HG02798 (cell line): Measurements from ENCODE around the gene RNF187.
A peak's percentile ranks its signal among the peaks of the same experiment; 100 is the strongest.

ENCODE experiments used
- ATAC-seq: cut with Tn5 transposase; IDR thresholded peaks from one replicate; pipeline ENCODE4 v1.9.1; 2021; ENCODE audit warnings: mild to moderate bottlenecking; ENCODE audit not compliant: unreplicated experiment, poor library complexity

RNF187 gene

DNA sequence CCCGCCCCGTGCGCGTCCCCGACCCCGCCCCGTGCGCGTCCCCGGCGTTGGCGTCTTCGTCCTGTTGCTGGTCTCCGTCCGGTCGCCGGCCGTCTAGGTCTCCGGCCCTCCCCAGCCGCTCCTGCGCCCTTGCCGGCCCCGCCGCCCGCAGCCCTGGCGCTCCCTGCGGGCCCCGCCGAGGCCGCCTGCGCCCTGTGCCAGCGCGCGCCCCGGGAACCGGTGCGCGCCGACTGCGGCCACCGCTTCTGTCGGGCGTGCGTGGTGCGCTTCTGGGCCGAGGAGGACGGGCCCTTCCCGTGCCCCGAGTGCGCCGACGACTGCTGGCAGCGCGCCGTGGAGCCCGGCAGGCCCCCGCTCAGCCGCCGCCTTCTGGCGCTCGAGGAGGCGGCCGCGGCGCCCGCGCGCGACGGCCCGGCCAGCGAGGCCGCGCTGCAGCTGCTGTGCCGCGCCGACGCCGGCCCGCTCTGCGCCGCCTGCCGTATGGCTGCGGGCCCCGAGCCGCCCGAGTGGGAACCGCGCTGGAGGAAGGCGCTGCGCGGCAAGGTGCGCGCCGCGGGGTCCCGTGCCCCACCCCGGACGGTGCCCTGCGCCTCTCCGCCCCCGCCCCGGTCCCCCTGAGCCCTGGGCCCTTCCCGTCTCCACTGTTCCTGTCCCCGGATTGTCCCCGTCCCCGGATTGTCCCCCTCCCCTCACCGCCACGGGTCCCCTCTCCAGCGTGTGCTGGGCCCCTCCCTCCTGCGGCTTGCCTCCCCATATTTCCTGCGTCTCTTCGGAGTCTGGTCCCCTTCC, at the start of gene RNF187:
Gene RNF187 (plus strand): TSS at position 47 of the 789 bp plus-strand sequence.
- ATAC-seq: peak; percentile 68

GRCh38 chr1:228437424-228437962, 49.7 kb upstream of the RNF187 start:
- ATAC-seq: no peak

- ATAC-seq: no peak
These were observed 48.9 kb upstream of the RNF187 start for GRCh38 chr1:228438266-228438665.

DNA sequence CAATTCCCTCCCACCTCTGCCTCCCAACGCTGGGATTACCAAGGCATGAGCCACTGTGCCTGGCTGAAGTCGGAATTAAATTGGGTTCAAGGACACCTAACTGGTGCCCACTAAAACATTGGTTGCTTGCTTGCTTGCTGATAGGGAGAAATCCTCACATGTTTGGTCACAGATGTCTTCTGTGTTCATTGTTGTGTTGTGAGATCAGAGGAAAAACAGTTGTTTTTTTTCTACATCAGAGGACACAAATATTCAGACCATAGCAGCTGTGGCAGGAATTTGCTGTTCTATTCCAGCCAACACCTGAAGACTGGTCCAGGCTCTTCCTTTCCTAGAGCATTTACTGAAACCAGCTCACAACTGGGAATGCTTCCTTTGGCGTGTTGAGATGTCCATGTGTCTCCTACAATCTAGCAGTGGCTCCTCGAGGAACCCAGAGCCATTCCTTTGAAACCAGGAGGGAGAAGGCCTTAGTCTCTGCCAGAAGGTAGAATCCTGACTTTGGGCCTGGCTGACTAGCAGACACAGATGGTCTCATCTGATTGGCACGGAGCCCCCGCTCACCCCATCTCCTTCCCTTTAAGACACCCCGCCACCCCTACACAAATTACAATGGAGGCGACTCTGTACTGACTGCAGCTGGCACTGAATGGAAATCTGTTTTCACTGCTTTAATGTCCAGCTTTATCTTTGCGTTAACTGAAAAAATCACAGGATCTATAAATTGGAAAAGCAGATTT, 46.3 kb upstream of the RNF187 start:
- no peak for ATAC-seq

- ATAC-seq: no peak
These were observed 43.8 kb upstream of the RNF187 start for GRCh38 chr1:228443395-228443794.

- ATAC-seq: no peak
These were observed 41.7 kb upstream of the RNF187 start for GRCh38 chr1:228445490-228445842.

GRCh38 chr1:228445843-228446650, 41.1 kb upstream of the RNF187 start:
- ATAC-seq: no peak

- no peak for ATAC-seq
These were observed 40.3 kb upstream of the RNF187 start for GRCh38 chr1:228446852-228447251.

DNA sequence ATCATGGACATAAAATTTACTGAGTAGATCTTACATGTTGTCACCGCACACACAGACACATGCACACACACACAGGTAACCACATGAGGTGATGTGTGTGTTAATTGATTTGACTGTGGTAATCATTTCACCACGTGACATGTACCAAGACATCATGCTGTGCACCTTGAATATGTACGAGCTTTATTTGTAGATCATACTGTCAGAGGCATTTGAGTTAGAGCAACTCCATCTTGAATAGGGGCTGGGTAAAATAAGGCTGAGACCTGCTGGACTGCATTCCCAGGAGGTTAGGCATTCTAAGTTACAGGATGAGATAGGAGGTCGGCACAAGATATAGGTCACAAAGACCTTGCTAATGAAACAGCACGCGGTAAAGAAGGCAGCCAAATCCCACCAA, 38.8 kb upstream of the RNF187 start:
- no peak for ATAC-seq

GRCh38 chr1:228450200-228450599, 37.0 kb upstream of the RNF187 start:
- no peak for ATAC-seq

DNA sequence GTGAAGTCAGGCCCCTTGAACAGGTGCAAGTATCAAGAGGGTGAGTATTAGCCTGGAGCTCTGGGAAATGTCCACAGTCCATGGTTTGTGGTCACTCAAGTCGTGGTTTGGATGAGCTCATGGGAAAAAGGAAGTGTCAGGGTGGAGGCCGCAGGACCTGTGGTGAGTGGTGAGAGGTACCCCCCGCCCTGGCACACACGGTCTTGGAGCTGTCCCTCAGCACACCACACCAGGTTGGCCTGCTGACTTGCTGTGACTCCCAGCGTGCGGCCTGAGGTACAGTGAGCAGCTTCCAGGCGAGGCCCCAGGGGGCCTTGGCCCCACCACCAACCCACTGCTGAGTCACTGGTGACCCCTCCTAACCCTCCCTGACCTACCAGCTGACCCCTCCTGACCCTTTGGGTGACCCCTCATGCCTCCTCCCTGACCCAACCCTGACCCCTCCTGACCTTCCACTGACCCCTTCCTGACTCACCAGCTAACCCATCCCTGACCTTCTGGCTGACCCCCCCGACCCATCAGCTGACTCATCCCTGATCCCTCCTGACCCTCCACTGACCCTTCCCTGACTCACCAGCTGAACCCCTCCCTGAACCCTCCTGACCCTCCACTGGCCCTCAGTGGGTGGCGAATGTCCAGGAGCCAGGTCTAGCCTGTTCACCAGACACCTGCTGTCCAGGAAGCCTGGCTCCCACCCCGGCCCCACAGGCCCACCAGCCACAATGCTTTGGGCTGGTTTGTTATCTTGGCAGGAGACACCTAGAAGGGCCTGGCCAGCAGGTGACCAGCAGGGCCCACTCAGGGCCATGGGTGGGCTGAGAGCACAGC, 34.8 kb upstream of the RNF187 start:
- ATAC-seq: no peak

- ATAC-seq: no peak
These were observed 34.1 kb upstream of the RNF187 start for GRCh38 chr1:228453022-228453560.

- no peak for ATAC-seq
These were observed 33.6 kb upstream of the RNF187 start for GRCh38 chr1:228453614-228454013.

DNA sequence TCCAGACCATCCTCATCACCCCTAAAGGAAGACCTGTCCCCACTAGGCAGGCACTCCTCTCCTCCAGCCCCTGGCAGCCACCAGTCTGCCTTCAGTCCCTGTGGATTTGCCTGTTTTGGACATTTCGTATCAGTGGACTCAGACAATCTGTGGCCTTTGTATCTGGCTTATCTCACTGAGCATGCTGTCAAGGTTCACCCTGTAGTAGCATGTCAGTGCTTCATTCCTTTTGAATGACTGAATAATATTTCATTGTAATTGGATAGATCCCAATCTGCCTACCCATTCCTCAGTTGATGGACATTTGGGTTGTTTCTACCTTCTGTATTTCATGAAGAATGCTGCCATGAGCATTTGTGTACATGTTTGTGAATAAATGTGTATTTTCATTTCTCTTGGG, 32.9 kb upstream of the RNF187 start:
- no peak for ATAC-seq

- ATAC-seq: no peak
These were observed 31.5 kb upstream of the RNF187 start for GRCh38 chr1:228455715-228456114.

DNA sequence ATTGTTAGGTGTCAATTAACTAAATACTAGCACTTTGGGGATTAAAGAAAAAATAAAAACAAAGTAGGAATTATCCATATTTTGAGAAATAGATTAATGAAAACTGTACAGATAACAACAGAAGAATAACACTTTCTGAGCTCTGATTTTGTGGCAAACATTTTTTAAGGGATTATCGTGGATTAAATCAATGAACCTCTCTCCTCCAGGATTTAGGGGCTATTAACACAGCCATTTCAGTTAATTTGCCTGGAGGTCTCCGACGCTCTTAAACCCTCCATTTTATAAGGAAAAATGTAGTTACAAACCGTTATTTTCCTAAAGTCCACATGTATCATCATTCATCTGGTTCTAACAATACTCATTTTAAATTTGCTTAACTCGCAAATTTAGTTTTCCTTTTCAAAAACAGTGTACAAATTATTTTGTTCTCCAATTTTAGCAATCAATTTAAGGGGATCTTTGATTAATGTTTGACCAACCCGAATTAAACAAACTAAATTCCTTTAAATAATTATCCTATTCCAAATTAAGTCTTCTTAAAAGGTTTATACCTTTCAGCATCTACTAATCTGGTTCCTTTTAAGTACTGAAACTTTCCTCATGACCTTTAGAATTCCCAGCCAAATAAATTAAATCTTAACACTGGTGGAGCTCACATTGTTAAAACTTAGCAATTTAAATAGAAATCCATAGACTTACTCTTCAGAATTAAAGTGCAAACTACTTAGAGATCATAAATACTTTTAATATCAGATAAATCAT, 30.7 kb upstream of the RNF187 start:
- ATAC-seq: no peak

- ATAC-seq: peak; percentile 5
These were observed 30.2 kb upstream of the RNF187 start for GRCh38 chr1:228457017-228457395.

GRCh38 chr1:228457396-228458176, 29.6 kb upstream of the RNF187 start:
- peak; percentile 90 for ATAC-seq
